Mammary microvascular endothelial cell (primary cell): ENCODE measurements around the gene VEZT. TPM values are rescaled to one million over a fixed set of nuclear protein-coding genes. Genes with fewer than 3 reads are reported as not detected.

Experiments
- total RNA-seq: library from RNA; depleted of rRNA; stranded (reverse); fragments of >200 nt; gene quantifications from 2 replicates; pipeline ENCODE4 v1.2.3, GENCODE V29; 2015

Gene VEZT
- total RNA-seq, result 40.3 and 47.4 TPM in 2 replicates

GRCh38 chr12:95217377-95218149 lies at the start of gene VEZT, which contains the start of gene FGD6:
Gene VEZT (plus strand): TSS chr12:95217807. CDS start chr12:95217851, 44 bp downstream.
Gene FGD6 (minus strand): TSS chr12:95217467. CDS start chr12:95217240, 227 bp downstream.

Other genes with a start within 250 kb of the VEZT start
- gene NDUFA12, start 214.1 kb upstream of the VEZT start, total RNA-seq, result 179 and 249 TPM in 2 replicates
- gene NR2C1, start 144.2 kb upstream of the VEZT start, total RNA-seq, result 23.2 and 24.9 TPM in 2 replicates
- gene FGD6, start 340 bp upstream of the VEZT start, total RNA-seq, result 7.9 and 8.0 TPM in 2 replicates